NCI-H1048 (cell line): ENCODE data around the gene RBMS1.
"Not testable (repeated sequence)": the region's sequence is repeated elsewhere in the genome, so short reads cannot be mapped to it uniquely, and the experiment has no call there.

Experiments
- DNase-seq: peaks from one replicate; lab custom pipeline; 2025; lab: John Stamatoyannopoulos, UW

Gene RBMS1

GRCh38 chr2:160469621-160470204, 23.9 kb downstream of the RBMS1 start:
- no peak for DNase-seq

GRCh38 chr2:160469164-160469563, 24.4 kb downstream of the RBMS1 start:
- no peak for DNase-seq

GRCh38 chr2:160467086-160467485, 26.5 kb downstream of the RBMS1 start:
- no peak for DNase-seq

GRCh38 chr2:160465406-160465805, 28.2 kb downstream of the RBMS1 start:
- DNase-seq = no peak

- DNase-seq = no peak
Observed at GRCh38 chr2:160465002-160465401, 28.6 kb downstream of the RBMS1 start.

- no peak for DNase-seq
Observed at GRCh38 chr2:160464017-160464416, 29.6 kb downstream of the RBMS1 start.

- no peak for DNase-seq
Observed at GRCh38 chr2:160463245-160463644, 30.4 kb downstream of the RBMS1 start.

- DNase-seq = no peak
Observed at GRCh38 chr2:160460333-160460731, 33.3 kb downstream of the RBMS1 start.

- DNase-seq = no peak
Observed at GRCh38 chr2:160459538-160460332, 33.9 kb downstream of the RBMS1 start.

GRCh38 chr2:160458718-160459453, 34.7 kb downstream of the RBMS1 start:
- no peak for DNase-seq

- no peak for DNase-seq
Observed at GRCh38 chr2:160457588-160457987, 36.0 kb downstream of the RBMS1 start.

- DNase-seq = no peak
Observed at GRCh38 chr2:160454070-160454797, 39.4 kb downstream of the RBMS1 start.

- DNase-seq = no peak
Observed at GRCh38 chr2:160453111-160453820, 40.3 kb downstream of the RBMS1 start.

- DNase-seq = no peak
Observed at GRCh38 chr2:160450486-160450885, 43.1 kb downstream of the RBMS1 start.

- not testable (repeated sequence) for DNase-seq
Observed at GRCh38 chr2:160448821-160449220, 44.8 kb downstream of the RBMS1 start.

- DNase-seq = no peak
Observed at GRCh38 chr2:160445673-160446072, 47.9 kb downstream of the RBMS1 start.

- DNase-seq = no peak
Observed at GRCh38 chr2:160442603-160443002, 51.0 kb downstream of the RBMS1 start.

GRCh38 chr2:160440888-160441287, 52.7 kb downstream of the RBMS1 start:
- no peak for DNase-seq

GRCh38 chr2:160439038-160439437, 54.6 kb downstream of the RBMS1 start:
- not testable (repeated sequence) for DNase-seq

GRCh38 chr2:160437273-160437672, 56.3 kb downstream of the RBMS1 start:
- DNase-seq = no peak

GRCh38 chr2:160434254-160434948, 59.2 kb downstream of the RBMS1 start:
- DNase-seq = no peak
